Peyer's patch (tissue), 4 donors: ENCODE data around the gene NOP56. TPM values are rescaled to one million over a fixed set of nuclear protein-coding genes. Genes with fewer than 3 reads are reported as not detected.

Source experiments
- DNase-seq, 3 donors: peaks; one replicate each; pipeline ENCODE4 v3.0.0-alpha.2; 2017 to 2019
- H3K27ac ChIP-seq, 4 donors: fragments of 200-600 bp; sonication (generic); one replicate each; pipeline ENCODE4 v1.5.1; 2016 to 2019
- H3K27me3 ChIP-seq, 2 donors: fragments of 200-600 bp; sonication (generic); one replicate each; pipeline ENCODE4 v1.5.1; 2019
- H3K36me3 ChIP-seq, 3 donors: fragments of 200-600 bp; sonication (generic); one replicate each; pipeline ENCODE4 v1.5.1; 2016 to 2019
- H3K4me1 ChIP-seq, 4 donors: fragments of 200-600 bp; sonication (generic); one replicate each; pipeline ENCODE4 v1.5.1; 2016 to 2019
- H3K4me3 ChIP-seq, 4 donors: fragments of 200-600 bp; sonication (generic); 1 replicate in 3 of 4; 2 replicates in 1 of 4; pipeline ENCODE4 v1.5.1; 2016 to 2019; ENCODE audit warnings: mild to moderate bottlenecking in 1 of 4
- H3K9me3 ChIP-seq, 4 donors: fragments of 200-600 bp; sonication (generic); one replicate each; pipeline ENCODE4 v1.5.1; 2016 to 2019; ENCODE audit warnings: mild to moderate bottlenecking in 1 of 4
- CTCF ChIP-seq, 6 experiments: fragments of 450-650 bp in 4 of 6; fragments of 200-600 bp in 2 of 6; sonication (generic) in 1 of 6; IDR thresholded peaks; one replicate each; pipeline ENCODE4 v1.5.1; 2017 to 2019; ENCODE audit warnings: antibody characterized with exemption in 6 of 6, mild to moderate bottlenecking in 3 of 6, moderate library complexity in 1 of 6
- POLR2A ChIP-seq, 2 donors: fragments of 450-650 bp; IDR thresholded peaks; one replicate each; pipeline ENCODE4 v1.5.1; 2017; ENCODE audit warnings: antibody characterized with exemption in 2 of 2, mild to moderate bottlenecking in 2 of 2, moderate library complexity in 2 of 2
- total RNA-seq, 4 donors: library from RNA; depleted of rRNA; stranded (reverse); fragments of >200 nt; gene quantifications; one replicate each; pipeline ENCODE4 v1.1.0, GENCODE V29; 2016

Gene NOP56
- total RNA-seq, 4 donors from 2014 or later = 53.8 to 289 (median 94.2) TPM

GRCh38 chr20:2626853-2627541 is 25.4 kb upstream of the NOP56 start:
- TF ChIP-seq CTCF (IDR thresholded peaks at IDR 0.05) (no peak), POLR2A (IDR thresholded peaks at IDR 0.05) (no peak)
- no peak overlapping the region for H3K27ac ChIP-seq
- H3K9me3 ChIP-seq = no peaks in the 10 kb centered on the region
- H3K36me3 ChIP-seq = no peaks in the 10 kb centered on the region
- no peaks in the 10 kb centered on the region for H3K27me3 ChIP-seq
- H3K4me3 ChIP-seq = no peak overlapping the region
- DNase-seq = peak in 2 of 3 donors; percentile 62 to 65
- no peaks in the 10 kb centered on the region for H3K4me1 ChIP-seq

- DNase-seq = no peak
- TF ChIP-seq CTCF (IDR thresholded peaks at IDR 0.05) (peak in 3 of 6 experiments; percentile 22 to 42 (median 35)), POLR2A (IDR thresholded peaks at IDR 0.05) (no peak)
- Histone ChIP-seq H3K4me1 (no peaks in the 10 kb centered on the region), H3K4me3 (no peak overlapping the region), H3K27me3 (no peaks in the 10 kb centered on the region), H3K36me3 (no peaks in the 10 kb centered on the region), H3K9me3 (no peaks in the 10 kb centered on the region), H3K27ac (no peak overlapping the region)
These were observed 21.2 kb upstream of the NOP56 start for GRCh38 chr20:2631228-2631627.

DNA sequence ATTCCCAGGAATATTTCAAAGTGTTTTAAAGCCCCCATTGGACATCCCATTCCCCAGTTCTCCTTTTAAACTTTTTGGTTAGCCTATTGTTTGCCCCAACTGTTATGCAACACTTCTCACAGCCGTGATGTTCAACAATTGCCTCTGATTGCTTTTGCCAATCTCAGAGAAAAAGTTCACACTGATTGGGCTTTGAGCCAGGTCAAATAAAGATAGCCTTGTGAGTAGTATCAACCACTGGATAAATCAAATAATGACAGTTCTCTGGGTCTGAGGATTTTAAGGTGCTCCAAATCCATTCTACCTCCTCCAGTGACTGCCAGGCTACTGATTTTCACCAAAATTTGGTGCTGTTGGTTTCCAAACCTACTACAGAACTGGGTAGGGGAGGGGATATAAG is 19.1 kb upstream of the NOP56 start:
- DNase-seq = no peak
- TF ChIP-seq CTCF (IDR thresholded peaks at IDR 0.05) = no peak
- no peak for TF ChIP-seq POLR2A (IDR thresholded peaks at IDR 0.05)
- no peak overlapping the region for H3K4me3 ChIP-seq
- H3K27ac ChIP-seq = no peak overlapping the region
- no peaks in the 10 kb centered on the region for H3K36me3 ChIP-seq
- H3K27me3 ChIP-seq = no peaks in the 10 kb centered on the region
- H3K4me1 ChIP-seq = no peaks in the 10 kb centered on the region
- H3K9me3 ChIP-seq = no peaks in the 10 kb centered on the region

DNA sequence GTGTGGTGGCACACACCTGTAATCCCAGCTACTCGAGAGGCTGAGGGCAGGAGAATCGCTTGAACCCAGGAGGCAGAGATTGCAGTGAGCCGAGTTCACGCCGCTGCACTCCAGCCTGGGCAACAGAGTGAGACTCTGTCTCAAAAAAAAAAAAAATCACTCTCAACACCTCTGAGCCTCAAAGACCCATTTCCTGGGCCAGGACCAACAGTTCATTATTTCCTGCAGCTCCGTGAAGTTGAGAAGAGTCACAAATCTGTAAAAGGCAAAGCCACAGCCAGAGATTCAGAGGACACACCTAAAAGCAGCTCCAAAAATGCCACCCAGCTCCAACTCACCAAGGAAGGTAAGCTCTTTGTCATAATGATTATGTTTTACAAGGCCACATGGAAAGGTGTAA is 15.2 kb upstream of the NOP56 start:
- no peaks in the 10 kb centered on the region for H3K27me3 ChIP-seq
- no peak for TF ChIP-seq POLR2A (IDR thresholded peaks at IDR 0.05)
- H3K27ac ChIP-seq = no peak overlapping the region
- no peak for DNase-seq
- H3K9me3 ChIP-seq = no peaks in the 10 kb centered on the region
- no peak overlapping the region for H3K4me3 ChIP-seq
- H3K4me1 ChIP-seq = no peaks in the 10 kb centered on the region
- no peaks in the 10 kb centered on the region for H3K36me3 ChIP-seq

DNA sequence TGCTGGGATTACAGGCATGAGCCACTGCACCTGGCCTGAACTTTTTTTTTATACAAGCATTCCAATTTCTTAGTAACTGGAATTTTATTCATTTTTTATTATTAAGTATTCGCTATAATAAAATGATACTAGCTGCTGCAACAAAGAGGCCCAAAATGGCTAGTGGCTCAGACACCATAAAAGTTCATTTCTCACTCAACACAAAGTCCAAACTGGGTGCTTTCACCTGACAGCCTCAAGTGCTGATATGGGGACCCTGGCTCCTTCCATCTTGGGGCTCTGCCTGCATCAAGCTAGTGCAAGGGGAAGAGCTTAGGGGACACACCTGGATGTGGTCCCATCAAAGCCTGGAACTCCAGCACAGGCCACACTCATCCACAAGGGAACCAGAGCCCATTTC is 12.2 kb upstream of the NOP56 start:
- H3K9me3 ChIP-seq = no peaks in the 10 kb centered on the region
- no peak overlapping the region for H3K27ac ChIP-seq
- no peaks in the 10 kb centered on the region for H3K27me3 ChIP-seq
- H3K4me3 ChIP-seq = no peak overlapping the region
- TF ChIP-seq CTCF (IDR thresholded peaks at IDR 0.05) (no peak), POLR2A (IDR thresholded peaks at IDR 0.05) (no peak)
- DNase-seq = no peak
- H3K36me3 ChIP-seq = no peaks in the 10 kb centered on the region
- no peaks in the 10 kb centered on the region for H3K4me1 ChIP-seq

GRCh38 chr20:2640899-2641298 is 11.5 kb upstream of the NOP56 start:
- Histone ChIP-seq H3K36me3 (no peaks in the 10 kb centered on the region), H3K9me3 (no peaks in the 10 kb centered on the region), H3K4me1 (no peaks in the 10 kb centered on the region), H3K4me3 (no peak overlapping the region), H3K27ac (no peak overlapping the region), H3K27me3 (no peaks in the 10 kb centered on the region)
- no peak for DNase-seq
- TF ChIP-seq CTCF (IDR thresholded peaks at IDR 0.05) (no peak), POLR2A (IDR thresholded peaks at IDR 0.05) (no peak)
